ENCODE data around the gene VDAC2. TPM values are rescaled to one million over a fixed set of nuclear protein-coding genes. Genes with fewer than 3 reads are reported as not detected.
"Not testable (repeated sequence)": the region's sequence is repeated elsewhere in the genome, so short reads cannot be mapped to it uniquely, and the experiment has no call there.

Gene VDAC2
- total RNA-seq, 1 donor from 2014 or later, result 213 TPM

DNA sequence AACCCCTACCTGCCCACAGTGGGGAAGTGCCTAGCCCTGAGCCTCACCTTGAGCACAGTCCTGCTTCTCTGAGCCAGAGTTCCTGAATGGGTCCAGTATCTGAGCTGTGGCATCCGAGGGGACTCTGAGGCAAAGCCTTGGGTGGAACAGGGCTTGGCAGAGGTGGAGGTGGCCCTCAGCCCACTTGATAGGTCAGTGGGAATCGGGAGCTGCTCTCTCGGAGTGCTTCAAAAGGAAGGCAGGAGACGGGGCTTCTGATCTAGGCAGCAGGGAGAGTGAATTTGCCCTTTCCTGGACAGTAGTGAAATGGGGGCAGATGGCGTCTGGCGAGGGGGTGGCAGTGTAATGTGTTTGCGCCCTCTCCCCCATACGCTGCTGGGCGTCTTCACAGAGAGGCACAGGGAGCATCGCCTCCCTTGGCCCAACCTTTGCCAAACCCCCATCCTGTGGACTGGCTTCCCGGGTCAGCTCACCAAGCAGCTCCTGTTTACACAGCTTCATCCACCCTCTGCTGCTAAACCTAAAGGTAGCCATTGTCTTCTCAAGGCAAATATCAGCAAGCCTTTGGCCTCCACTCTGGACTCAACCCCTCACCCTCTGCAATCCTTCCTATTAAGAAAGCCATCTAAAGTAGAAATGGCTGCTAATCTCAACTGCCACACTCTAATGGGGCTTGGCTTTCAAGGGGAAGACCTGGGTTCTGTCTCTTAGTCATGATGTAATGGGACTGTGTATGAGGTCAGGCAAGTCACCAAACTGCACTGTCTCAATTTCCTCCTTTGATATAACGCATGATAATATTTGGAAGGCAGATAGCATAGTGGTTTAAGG lies 21.1 kb upstream of the VDAC2 start:
- TF ChIP-seq, protein P1, sequence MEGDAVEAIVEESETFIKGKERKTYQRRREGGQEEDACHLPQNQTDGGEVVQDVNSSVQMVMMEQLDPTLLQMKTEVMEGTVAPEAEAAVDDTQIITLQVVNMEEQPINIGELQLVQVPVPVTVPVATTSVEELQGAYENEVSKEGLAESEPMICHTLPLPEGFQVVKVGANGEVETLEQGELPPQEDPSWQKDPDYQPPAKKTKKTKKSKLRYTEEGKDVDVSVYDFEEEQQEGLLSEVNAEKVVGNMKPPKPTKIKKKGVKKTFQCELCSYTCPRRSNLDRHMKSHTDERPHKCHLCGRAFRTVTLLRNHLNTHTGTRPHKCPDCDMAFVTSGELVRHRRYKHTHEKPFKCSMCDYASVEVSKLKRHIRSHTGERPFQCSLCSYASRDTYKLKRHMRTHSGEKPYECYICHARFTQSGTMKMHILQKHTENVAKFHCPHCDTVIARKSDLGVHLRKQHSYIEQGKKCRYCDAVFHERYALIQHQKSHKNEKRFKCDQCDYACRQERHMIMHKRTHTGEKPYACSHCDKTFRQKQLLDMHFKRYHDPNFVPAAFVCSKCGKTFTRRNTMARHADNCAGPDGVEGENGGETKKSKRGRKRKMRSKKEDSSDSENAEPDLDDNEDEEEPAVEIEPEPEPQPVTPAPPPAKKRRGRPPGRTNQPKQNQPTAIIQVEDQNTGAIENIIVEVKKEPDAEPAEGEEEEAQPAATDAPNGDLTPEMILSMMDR (conservative IDR thresholded peaks at IDR 0.05; ENCODE audit: low read depth, low read length), result no peak
- H3K4me3 ChIP-seq (ENCODE audit: low read depth, low read length), result no peak overlapping the region
- DNase-seq (ENCODE audit: low read depth), result no peak

DNA sequence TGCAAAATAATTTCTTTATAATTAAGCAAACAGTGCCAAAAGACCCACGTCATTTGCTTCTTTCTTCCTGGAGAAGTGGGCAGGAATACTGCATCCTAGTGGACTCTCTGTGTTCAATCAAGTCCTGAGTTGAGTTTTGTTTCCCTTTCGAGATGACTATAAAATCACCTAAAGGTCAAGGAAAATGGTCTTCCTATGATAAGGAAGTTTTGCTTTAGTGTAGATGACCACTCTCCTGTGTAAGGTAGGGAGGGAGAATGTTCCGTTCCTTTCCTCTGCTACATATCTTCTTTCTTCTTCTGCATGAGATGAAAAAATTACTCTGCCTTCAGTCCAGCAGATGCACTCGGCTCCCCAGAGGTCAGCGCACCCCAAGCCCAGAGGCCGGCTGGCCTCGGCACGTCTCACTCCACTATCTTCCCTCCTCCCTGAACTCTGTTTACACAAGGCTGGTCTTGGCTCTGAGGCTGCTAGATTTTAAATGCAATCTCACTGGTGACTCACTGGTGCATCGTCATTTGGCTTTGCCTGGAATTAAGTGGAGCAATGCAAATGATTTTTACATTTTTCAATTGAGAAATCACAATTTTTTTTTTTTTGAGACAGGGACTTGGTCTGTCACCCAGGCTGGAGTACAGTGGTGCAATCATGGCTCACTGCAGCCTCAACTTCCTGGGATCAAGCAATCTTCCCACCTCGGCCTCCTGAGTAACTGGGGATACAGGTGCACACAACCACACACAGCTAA lies 18.6 kb upstream of the VDAC2 start:
- DNase-seq (ENCODE audit: low read depth), result no peak
- TF ChIP-seq, protein P1 (conservative IDR thresholded peaks at IDR 0.05; ENCODE audit: low read depth, low read length), result no peak
- no peak overlapping the region for H3K4me3 ChIP-seq (ENCODE audit: low read depth, low read length)

DNA sequence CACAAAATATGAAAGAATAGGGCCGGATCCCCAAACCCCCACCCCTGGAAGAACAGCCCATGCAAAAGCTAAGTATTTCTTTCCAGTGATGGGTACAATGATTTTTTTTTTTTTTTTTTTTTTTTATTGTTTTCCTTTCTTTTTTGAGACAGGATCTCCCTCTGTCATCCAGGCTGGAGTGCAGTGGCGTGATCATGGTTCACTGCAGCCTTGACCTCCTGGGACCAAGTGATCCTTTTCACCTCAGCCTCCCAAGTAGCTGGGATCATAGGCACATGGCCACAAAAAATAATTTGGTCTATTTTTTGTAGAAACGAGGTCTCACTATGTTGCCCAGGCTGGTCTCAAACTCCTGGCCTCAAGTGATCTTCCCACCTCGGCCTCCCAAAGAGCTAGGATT lies 16.0 kb upstream of the VDAC2 start:
- not testable (repeated sequence) for DNase-seq (ENCODE audit: low read depth); H3K4me3 ChIP-seq (ENCODE audit: low read depth, low read length)

DNA sequence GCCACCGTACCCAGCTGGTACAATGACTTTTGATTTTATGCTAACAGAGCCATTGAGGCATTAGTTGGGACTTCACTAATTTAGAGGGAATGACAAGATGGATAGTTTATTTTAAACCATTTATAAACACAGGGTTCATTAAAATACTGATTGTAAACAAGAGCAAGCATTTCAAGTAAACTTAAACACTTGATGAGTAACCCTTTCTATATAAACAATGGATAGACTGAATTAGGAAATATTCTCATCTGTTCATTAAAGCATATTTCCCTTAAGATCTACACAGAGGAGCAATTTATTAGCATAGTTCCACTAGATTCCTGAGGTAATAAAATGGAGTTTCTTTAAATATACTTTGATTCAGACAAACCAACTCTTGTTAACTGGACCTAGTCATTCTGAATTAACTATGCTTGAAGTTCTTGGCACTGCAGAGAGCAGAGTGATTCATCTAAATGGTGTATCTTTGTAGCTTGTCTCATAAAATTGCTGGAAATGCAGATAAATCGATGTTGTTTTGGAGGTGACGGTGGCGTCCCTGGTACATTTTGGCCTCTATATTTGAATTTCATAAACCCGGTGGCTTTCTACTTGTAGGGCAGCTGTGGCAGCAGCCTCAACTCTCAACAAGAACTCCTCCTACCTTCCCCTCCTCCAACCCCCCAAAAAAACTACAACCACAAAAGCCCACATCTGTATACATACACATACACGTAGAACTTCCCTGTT lies 15.4 kb upstream of the VDAC2 start:
- no peak for DNase-seq (ENCODE audit: low read depth)
- TF ChIP-seq, protein P1 (conservative IDR thresholded peaks at IDR 0.05; ENCODE audit: low read depth, low read length), result no peak
- no peak overlapping the region for H3K4me3 ChIP-seq (ENCODE audit: low read depth, low read length)

DNA sequence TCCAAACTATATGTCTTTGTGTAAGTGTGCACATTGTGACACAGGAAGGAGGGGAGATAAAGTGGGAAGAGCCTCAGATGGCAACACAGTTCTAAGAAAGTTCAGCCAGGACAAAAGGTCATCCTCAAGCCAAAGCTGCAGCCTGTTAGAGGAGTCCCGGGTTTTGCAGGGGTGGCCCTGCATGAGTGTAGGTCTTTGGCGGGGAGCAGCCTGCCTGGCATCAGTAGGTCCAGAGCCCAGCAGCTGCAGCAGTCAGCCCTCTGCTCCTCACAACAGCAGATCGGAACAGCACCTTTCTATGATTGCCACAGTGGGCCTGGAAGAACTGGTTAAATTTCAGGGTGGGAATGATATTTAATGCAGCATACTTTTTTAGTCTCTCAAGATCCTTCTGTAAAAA lies 13.5 kb upstream of the VDAC2 start:
- no peak for DNase-seq (ENCODE audit: low read depth)
- no peak overlapping the region for H3K4me3 ChIP-seq (ENCODE audit: low read depth, low read length)
- TF ChIP-seq, protein P1 (conservative IDR thresholded peaks at IDR 0.05; ENCODE audit: low read depth, low read length), result no peak

DNA sequence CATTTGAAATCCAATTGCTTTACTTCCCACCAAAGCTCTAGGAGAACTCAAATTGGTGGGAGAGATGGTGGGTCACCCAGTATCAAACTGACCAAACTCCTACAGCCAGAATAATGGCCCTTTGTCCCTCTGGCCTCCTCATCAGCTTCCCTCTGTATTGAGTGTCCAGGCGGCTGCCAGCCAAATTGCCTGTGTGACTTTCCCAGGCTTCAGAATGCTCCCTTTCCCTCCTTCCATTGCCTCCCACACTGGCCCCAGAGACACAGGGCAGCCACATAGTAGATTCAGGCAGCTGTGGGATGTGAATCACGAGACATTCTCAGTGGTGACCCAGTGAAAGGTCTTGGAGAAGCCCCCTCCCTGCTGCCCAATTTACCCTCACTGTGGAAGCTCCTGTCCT lies 12.7 kb upstream of the VDAC2 start:
- no peak for DNase-seq (ENCODE audit: low read depth)
- TF ChIP-seq, protein P1 (conservative IDR thresholded peaks at IDR 0.05; ENCODE audit: low read depth, low read length), result no peak
- no peak overlapping the region for H3K4me3 ChIP-seq (ENCODE audit: low read depth, low read length)

DNA sequence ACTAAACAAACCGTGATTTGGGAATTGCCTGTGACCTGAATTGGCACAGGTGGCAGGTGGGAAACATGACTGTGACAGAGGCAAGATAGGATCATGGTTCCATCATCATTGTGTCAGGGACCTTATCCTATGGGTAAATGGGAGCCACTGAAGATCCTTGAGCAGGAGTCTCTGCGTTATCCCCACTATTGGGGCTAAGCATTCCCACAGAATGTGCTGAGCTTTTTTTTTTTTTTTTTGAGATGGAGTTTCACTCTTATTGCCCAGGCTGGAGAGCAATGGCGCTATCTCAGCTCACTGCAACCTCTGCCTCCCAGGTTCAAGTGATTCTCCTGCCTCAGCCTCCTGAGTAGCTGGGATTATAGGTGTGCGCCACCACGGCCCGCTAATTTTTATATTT lies 10.6 kb upstream of the VDAC2 start:
- not testable (repeated sequence) for H3K4me3 ChIP-seq (ENCODE audit: low read depth, low read length); DNase-seq (ENCODE audit: low read depth)
